H1 (cell line): ENCODE measurements around the gene ASB4. TPM values are rescaled to one million over a fixed set of nuclear protein-coding genes. Genes with fewer than 3 reads are reported as not detected.

Experiments used
- CTCF ChIA-PET: fragments of 300-600 bp; sonication (Branson Sonifier 250); formaldehyde crosslinking; loops from one replicate; lab custom pipeline; 2021; ENCODE audit not compliant: partially characterized antibody; lab: Charles Lee
- POLR2A ChIA-PET: fragments of 300-600 bp; sonication (Branson Sonifier 250); formaldehyde crosslinking; loops from one replicate; lab custom pipeline; 2021; ENCODE audit warnings: inconsistent platforms; ENCODE audit not compliant: partially characterized antibody; lab: Charles Lee
- DNase-seq, 2 experiments: peaks; one replicate each; pipeline versions ENCODE4 v3.0.0 to v3.0.0-alpha.2; 2010 to 2022; ENCODE audit warnings: low spot score in 2 of 2, low read depth in 1 of 2, mixed read lengths in 1 of 2
- FAIRE-seq: peaks from 2 replicates; lab custom pipeline; 2011; peaks lifted over from hg19 to GRCh38; lab: Jason Lieb, UNC
- H2AFZ ChIP-seq: 2 replicates; pipeline ENCODE4 v1.8.1; 2012; ENCODE audit warnings: low read length, inconsistent platforms
- H2AK5ac ChIP-seq: 2 replicates; pipeline ENCODE4 v1.6.1; 2013; ENCODE audit warnings: low read depth, low read length
- H2BK120ac ChIP-seq: replicated peaks from 2 replicates; pipeline ENCODE3; 2013; ENCODE audit warnings: low read depth, low read length, inconsistent platforms
- H2BK12ac ChIP-seq: 2 replicates; pipeline ENCODE4 v1.6.1; 2013; ENCODE audit warnings: low read depth, low read length
- H2BK15ac ChIP-seq: 2 replicates; pipeline ENCODE4 v1.6.1; 2013; ENCODE audit warnings: low read length
- H2BK20ac ChIP-seq: 2 replicates; pipeline ENCODE4 v1.6.1; 2013; ENCODE audit warnings: low read length
- H2BK5ac ChIP-seq: 2 replicates; pipeline ENCODE4 v1.6.1; 2013; ENCODE audit warnings: low read depth, low read length
- H3K14ac ChIP-seq: 2 replicates; pipeline ENCODE4 v1.6.1; 2013; ENCODE audit warnings: inconsistent platforms; ENCODE audit not compliant: insufficient read length
- H3K18ac ChIP-seq: 2 replicates; pipeline ENCODE4 v1.6.1; 2013; ENCODE audit warnings: low read length; ENCODE audit errors: extremely low read depth
- H3K23ac ChIP-seq: 2 replicates; pipeline ENCODE4 v1.6.1; 2013; ENCODE audit warnings: inconsistent platforms; ENCODE audit not compliant: insufficient read length
- H3K23me2 ChIP-seq: 2 replicates; pipeline ENCODE4 v1.6.1; 2013; ENCODE audit warnings: low read depth, low read length
- H3K27ac ChIP-seq: 2 replicates; pipeline ENCODE4 v1.6.1; 2011; ENCODE audit warnings: low read depth, low read length, inconsistent platforms
- H3K27me3 ChIP-seq, 4 experiments: replicated peaks in 1 of 4; 1 replicate in 1 of 4; 2 replicates in 3 of 4; pipeline versions ENCODE4 v1.6.1 to v1.8.1; 2011 to 2013; ENCODE audit warnings: low read length in 3 of 4, mild to moderate bottlenecking in 3 of 4, inconsistent platforms in 2 of 4, mixed read lengths in 2 of 4, moderate library complexity in 1 of 4; ENCODE audit not compliant: control insufficient read depth in 3 of 4, insufficient read depth in 3 of 4; ENCODE audit errors: extremely low read depth in 1 of 4
- H3K36me3 ChIP-seq, 4 experiments: 2 replicates each; pipeline versions ENCODE4 v1.6.1 to v1.8.1; 2011 to 2013; ENCODE audit warnings: mild to moderate bottlenecking in 4 of 4, low read length in 3 of 4, moderate library complexity in 2 of 4, control low read depth in 1 of 4, inconsistent platforms in 1 of 4; ENCODE audit not compliant: insufficient read depth in 4 of 4, control insufficient read depth in 2 of 4
- H3K4ac ChIP-seq: replicated peaks from 2 replicates; pipeline ENCODE3; 2013; ENCODE audit warnings: low read length, low read depth, mixed read lengths, inconsistent platforms; ENCODE audit not compliant: insufficient read length
- H3K4me1 ChIP-seq, 4 experiments: replicated peaks in 1 of 4; 1 replicate in 1 of 4; 2 replicates in 3 of 4; pipeline versions ENCODE4 v1.6.1 to v1.8.1; 2011 to 2013; ENCODE audit warnings: low read length in 3 of 4, inconsistent platforms in 2 of 4, mixed read lengths in 1 of 4; ENCODE audit not compliant: insufficient read depth in 4 of 4, control insufficient read depth in 3 of 4
- H3K4me2 ChIP-seq, 2 experiments: 2 replicates each; pipeline versions ENCODE4 v1.6.1 to v1.8.1; 2011 to 2013; ENCODE audit warnings: low read depth in 2 of 2, low read length in 2 of 2, control low read depth in 1 of 2, inconsistent platforms in 1 of 2, mild to moderate bottlenecking in 1 of 2; ENCODE audit not compliant: insufficient read depth in 1 of 2
- H3K4me3 ChIP-seq, 4 experiments: fragments of 200-600, 300-600 bp in 1 of 4; sonication (generic), shearing (Covaris generic), sonication (Bioruptor Twin) in 1 of 4; 2 replicates each; pipeline versions ENCODE4 v1.5.1 to v1.8.1; 2011 to 2016; ENCODE audit warnings: low read length in 4 of 4, low read depth in 3 of 4, control low read depth in 2 of 4, inconsistent platforms in 2 of 4, mild to moderate bottlenecking in 2 of 4, mixed read lengths in 1 of 4, moderate library complexity in 1 of 4; ENCODE audit not compliant: insufficient read depth in 2 of 4; ENCODE audit errors: extremely low read depth in 1 of 4
- H3K56ac ChIP-seq: replicated peaks from 2 replicates; pipeline ENCODE3; 2013; ENCODE audit warnings: low read depth, mild to moderate bottlenecking, mixed read lengths, low read length, inconsistent platforms; ENCODE audit not compliant: insufficient read length
- H3K79me1 ChIP-seq: 2 replicates; pipeline ENCODE4 v1.6.1; 2013; ENCODE audit warnings: low read depth, low read length, control low read depth
- H3K79me2 ChIP-seq, 2 experiments: 2 replicates each; pipeline versions ENCODE4 v1.6.1 to v1.8.1; 2012 to 2013; ENCODE audit warnings: low read length in 2 of 2, mild to moderate bottlenecking in 2 of 2, inconsistent platforms in 1 of 2; ENCODE audit not compliant: insufficient read depth in 2 of 2, control insufficient read depth in 1 of 2
- H3K9ac ChIP-seq, 4 experiments: replicated peaks in 1 of 4; 1 replicate in 1 of 4; 2 replicates in 3 of 4; pipeline versions ENCODE4 v1.6.1 to v1.8.1; 2011 to 2013; ENCODE audit warnings: low read depth in 3 of 4, low read length in 3 of 4, control low read depth in 2 of 4, mild to moderate bottlenecking in 2 of 4, moderate library complexity in 2 of 4, inconsistent platforms in 1 of 4; ENCODE audit errors: extremely low read depth in 1 of 4
- H3K9me3 ChIP-seq, 2 experiments: 2 replicates each; pipeline versions ENCODE4 v1.6.1 to v1.8.1; 2012 to 2013; ENCODE audit warnings: mild to moderate bottlenecking in 2 of 2, moderate library complexity in 2 of 2, control low read depth in 1 of 2, inconsistent platforms in 1 of 2, low read depth in 1 of 2, low read length in 1 of 2, mixed read lengths in 1 of 2; ENCODE audit not compliant: insufficient read depth in 2 of 2
- H4K20me1 ChIP-seq, 2 experiments: replicated peaks in 1 of 2; 2 replicates each; pipeline versions ENCODE3 to v1.8.1; 2011 to 2013; ENCODE audit warnings: inconsistent platforms in 2 of 2, low read length in 2 of 2, mild to moderate bottlenecking in 1 of 2; ENCODE audit not compliant: insufficient read depth in 2 of 2, control insufficient read depth in 1 of 2
- H4K5ac ChIP-seq: 2 replicates; pipeline ENCODE4 v1.6.1; 2013; ENCODE audit warnings: low read length, low read depth, mixed read lengths, inconsistent platforms; ENCODE audit not compliant: insufficient read length
- H4K8ac ChIP-seq: 2 replicates; pipeline ENCODE4 v1.8.0; 2013; ENCODE audit warnings: mild to moderate bottlenecking, moderate library complexity, low read length, inconsistent platforms; ENCODE audit not compliant: insufficient read depth; ENCODE audit errors: extremely low read depth
- H4K91ac ChIP-seq: replicated peaks from 2 replicates; pipeline ENCODE3; 2013; ENCODE audit warnings: low read length, mixed read lengths, inconsistent platforms; ENCODE audit not compliant: insufficient read length
- ATF2 ChIP-seq: IDR thresholded peaks from 2 replicates; pipeline ENCODE4 v1.6.1; 2012; ENCODE audit warnings: low read length, inconsistent platforms
- CBX5 ChIP-seq: fragments of 300-800, 300-1000 bp; sonication (generic); IDR thresholded peaks from 2 replicates; pipeline ENCODE4 v1.7.1; 2016; ENCODE audit warnings: antibody characterized with exemption, low read length, low read depth
- CEBPB ChIP-seq: IDR thresholded peaks from 2 replicates; pipeline ENCODE4 v1.6.1; 2012; ENCODE audit warnings: low read depth, low read length
- CTBP2 ChIP-seq: IDR thresholded peaks from 2 replicates; pipeline ENCODE4 v1.7.0; 2011; ENCODE audit warnings: borderline replicate concordance, mild to moderate bottlenecking, moderate library complexity, mixed read lengths, low read length; ENCODE audit not compliant: insufficient read depth, insufficient read length
- EP300 ChIP-seq, 2 experiments: IDR thresholded peaks; 1 replicate in 1 of 2; 2 replicates in 1 of 2; pipeline ENCODE4 v1.6.1; 2011 to 2012; ENCODE audit warnings: low read depth in 2 of 2, low read length in 2 of 2, mild to moderate bottlenecking in 2 of 2, borderline replicate concordance in 1 of 2, inconsistent platforms in 1 of 2, moderate library complexity in 1 of 2
- EZH2 ChIP-seq: fragments of 200-600 bp; sonication (generic); IDR thresholded peaks from 2 replicates; pipeline ENCODE4 v1.7.1; 2012; ENCODE audit warnings: low read depth, mild to moderate bottlenecking, moderate library complexity, low read length, inconsistent platforms; ENCODE audit not compliant: severe bottlenecking
- HDAC6 ChIP-seq: IDR thresholded peaks from one replicate; pipeline ENCODE4 v1.7.1; 2012; ENCODE audit warnings: low read depth, mild to moderate bottlenecking, inconsistent platforms, low read length, moderate library complexity
- JUND ChIP-seq: IDR thresholded peaks from 2 replicates; pipeline ENCODE4 v1.6.1; 2011; ENCODE audit warnings: mild to moderate bottlenecking, improper control_type of control experiment, low read length
- TBP ChIP-seq: IDR thresholded peaks from 2 replicates; pipeline ENCODE4 v1.6.1; 2011; ENCODE audit warnings: low read depth, low read length, improper control_type of control experiment
- TEAD4 ChIP-seq: IDR thresholded peaks from 2 replicates; pipeline ENCODE4 v1.6.1; 2012; ENCODE audit warnings: low read depth, low read length, inconsistent platforms, mixed read lengths
- USF2 ChIP-seq: IDR thresholded peaks from 2 replicates; pipeline ENCODE4 v1.6.1; 2011; ENCODE audit warnings: low read length, improper control_type of control experiment
- ZNF274 ChIP-seq: IDR thresholded peaks from 2 replicates; pipeline ENCODE4 v1.7.0; 2012; ENCODE audit warnings: low read length, borderline replicate concordance; ENCODE audit errors: extremely low read depth
- polyA plus RNA-seq, 7 experiments: library from polyadenylated mRNA; depleted of rRNA in 3 of 7; stranded (reverse) in 5 of 7; unstranded in 2 of 7; fragments of >200 nt in 5 of 7; fragments of 200-250 nt in 2 of 7; gene quantifications; 1 replicate in 5 of 7; 2 replicates in 1 of 7; 4 replicates in 1 of 7; pipeline versions ENCODE4 v1.2.1 to v1.2.3, GENCODE V29; 2011 to 2013; ENCODE audit warnings: missing spikeins in 2 of 7, mixed read lengths in 2 of 7
- total RNA-seq: library from RNA; stranded (reverse); fragmentation: NEBNext Ultra II Directional; extraction: Animal tissue kit (Norgen Biotek cat#: 25700); gene quantifications from 2 replicates; pipeline ENCODE4 v1.2.1, GENCODE V29; 2021

The ASB4 gene
- total and polyA plus RNA-seq, 2 of the 8 experiments (the other 6 are each of a cell fraction or from before 2014, with no cell fraction given): not detected

GRCh38 chr7:95493247-95493646, 7.5 kb downstream of the ASB4 start:
- DNase-seq (no peak), FAIRE-seq (no peak)
- no peak overlapping the region for H3K23ac ChIP-seq
- H2AFZ ChIP-seq: no peak overlapping the region
- H3K4ac ChIP-seq: no peak overlapping the region
- H2BK15ac ChIP-seq: no peak overlapping the region
- H3K14ac ChIP-seq: no peak overlapping the region
- CTCF ChIA-PET: interaction anchor here (1.0 to 5.8 kb wide), 6 partner anchors 12 to 195 kb away, joined by 3 to 55 read pairs (median 6); no protein-coding TSS in a partner anchor
- no peak overlapping the region for H3K18ac ChIP-seq
- H2BK20ac ChIP-seq: no peak overlapping the region
- TF ChIP-seq ZNF274 (no peak), JUND (no peak), EZH2 (no peak), USF2 (no peak), TBP (no peak), CTBP2 (no peak), TEAD4 (no peak), ATF2 (no peak), EP300 (IDR thresholded peaks at IDR 0.05; ENCODE audit: borderline replicate concordance in 1 of 2, low read depth in 2 of 2, low read length in 2 of 2) (no peak), CEBPB (no peak), CBX5 (no peak), HDAC6 (no peak)
- POLR2A ChIA-PET: interaction anchor here (0.9 kb wide), 1 partner anchor 14 kb away, joined by 3 read pairs; no protein-coding TSS in a partner anchor
- H3K56ac ChIP-seq: no peak overlapping the region
- H2BK120ac ChIP-seq: no peak overlapping the region
- H4K91ac ChIP-seq: no peak overlapping the region
- H4K20me1 ChIP-seq: no peaks in the 10 kb centered on the region
- peaks cover 4 to 8% (median 6%) of the 10 kb centered on the region in 4 experiments; a peak in 4 of 7 replicates for H3K4me1 ChIP-seq
- no peak overlapping the region for H2BK5ac ChIP-seq
- H4K8ac ChIP-seq: no peak overlapping the region
- no peak overlapping the region for H3K4me3 ChIP-seq
- no peak overlapping the region for H3K4me2 ChIP-seq
- no peaks in the 10 kb centered on the region for H3K9me3 ChIP-seq
- no peak overlapping the region for H2BK12ac ChIP-seq
- H3K23me2 ChIP-seq: no peaks in the 10 kb centered on the region
- no peak overlapping the region for H3K9ac ChIP-seq
- H2AK5ac ChIP-seq: no peak overlapping the region
- no peak overlapping the region for H3K27ac ChIP-seq
- H4K5ac ChIP-seq: no peak overlapping the region
- H3K27me3 ChIP-seq: no peaks in the 10 kb centered on the region
- no peaks in the 10 kb centered on the region for H3K79me2 ChIP-seq
- no peaks in the 10 kb centered on the region for H3K36me3 ChIP-seq
- H3K79me1 ChIP-seq: no peaks in the 10 kb centered on the region
